ENCODE data around the gene UBL7. TPM values are rescaled to one million over a fixed set of nuclear protein-coding genes. Genes with fewer than 3 reads are reported as not detected.

UBL7 gene
- total RNA-seq, 1 donor from 2014 or later, result 18.6 TPM

- DNase-seq, result no peak
Observed at GRCh38 chr15:74408385-74408784, 52.6 kb downstream of the UBL7 start.

- no peak for DNase-seq
Observed at GRCh38 chr15:74406992-74407705, 53.8 kb downstream of the UBL7 start.

- DNase-seq, result no peak
Observed at GRCh38 chr15:74406517-74406916, 54.4 kb downstream of the UBL7 start.

DNA sequence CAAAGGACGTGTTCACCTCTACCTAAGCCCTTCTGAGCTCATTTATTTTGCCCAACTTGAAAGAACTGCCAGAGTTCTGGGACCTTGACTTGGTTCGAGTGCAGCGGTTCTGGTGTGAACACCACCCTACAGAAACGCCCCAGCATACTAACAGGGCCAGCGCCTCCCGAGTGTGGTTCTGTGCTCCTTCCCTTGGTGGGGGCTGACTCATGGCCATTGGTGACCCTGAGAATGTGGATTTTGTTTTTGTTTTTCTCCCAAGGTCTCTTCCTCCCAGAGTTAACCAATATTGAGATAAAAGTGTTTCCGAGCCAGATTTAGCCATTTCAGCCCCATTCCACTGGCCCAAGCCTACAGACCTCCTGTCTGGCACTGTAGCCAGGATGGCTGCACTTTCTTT is 55.1 kb downstream of the UBL7 start:
- DNase-seq, result no peak

DNA sequence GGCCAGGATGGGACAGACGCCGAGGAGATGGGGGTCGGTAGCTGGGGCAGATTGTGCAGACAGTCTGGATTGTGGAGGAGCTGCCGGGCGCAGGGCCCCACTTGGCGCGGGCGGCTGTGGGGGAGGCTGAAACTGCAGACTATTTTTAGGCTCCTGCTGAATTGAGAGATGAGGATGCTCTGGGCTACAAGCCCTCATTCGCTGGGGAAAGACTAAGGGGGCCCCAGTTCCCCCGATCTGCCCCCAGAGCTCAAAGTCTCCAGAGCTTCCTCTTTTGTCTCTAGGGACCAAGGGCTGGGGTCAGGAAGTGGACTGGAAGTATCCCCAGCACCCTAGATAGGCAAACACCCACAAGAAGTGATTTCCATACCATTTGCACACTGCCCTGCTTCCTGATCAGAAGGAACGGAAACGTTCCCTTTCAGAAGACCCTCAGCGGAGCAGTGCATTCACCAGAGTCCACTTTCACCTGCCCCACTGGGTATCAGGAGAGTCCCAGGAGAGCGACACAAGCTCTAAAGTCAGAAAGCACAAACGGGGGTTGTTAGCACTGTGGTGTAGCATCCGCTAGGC is 56.9 kb downstream of the UBL7 start:
- DNase-seq, result peak; percentile 17

DNA sequence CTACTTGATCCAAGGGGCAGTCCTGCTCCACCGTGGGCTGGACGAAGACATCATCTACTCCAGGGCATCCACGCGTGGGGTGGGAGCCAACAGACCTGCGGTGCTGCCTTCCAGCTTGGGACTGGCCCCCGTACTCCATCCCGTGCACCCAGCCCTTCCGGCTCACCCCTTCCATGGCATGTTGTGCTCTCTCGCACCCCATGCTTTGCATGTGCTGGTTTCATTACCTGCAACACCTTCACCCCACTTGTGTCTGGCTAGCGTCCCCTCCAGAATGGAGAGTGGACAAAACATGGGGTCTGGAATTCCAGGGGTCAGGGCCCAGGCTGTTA is 57.4 kb downstream of the UBL7 start:
- no peak for DNase-seq

DNA sequence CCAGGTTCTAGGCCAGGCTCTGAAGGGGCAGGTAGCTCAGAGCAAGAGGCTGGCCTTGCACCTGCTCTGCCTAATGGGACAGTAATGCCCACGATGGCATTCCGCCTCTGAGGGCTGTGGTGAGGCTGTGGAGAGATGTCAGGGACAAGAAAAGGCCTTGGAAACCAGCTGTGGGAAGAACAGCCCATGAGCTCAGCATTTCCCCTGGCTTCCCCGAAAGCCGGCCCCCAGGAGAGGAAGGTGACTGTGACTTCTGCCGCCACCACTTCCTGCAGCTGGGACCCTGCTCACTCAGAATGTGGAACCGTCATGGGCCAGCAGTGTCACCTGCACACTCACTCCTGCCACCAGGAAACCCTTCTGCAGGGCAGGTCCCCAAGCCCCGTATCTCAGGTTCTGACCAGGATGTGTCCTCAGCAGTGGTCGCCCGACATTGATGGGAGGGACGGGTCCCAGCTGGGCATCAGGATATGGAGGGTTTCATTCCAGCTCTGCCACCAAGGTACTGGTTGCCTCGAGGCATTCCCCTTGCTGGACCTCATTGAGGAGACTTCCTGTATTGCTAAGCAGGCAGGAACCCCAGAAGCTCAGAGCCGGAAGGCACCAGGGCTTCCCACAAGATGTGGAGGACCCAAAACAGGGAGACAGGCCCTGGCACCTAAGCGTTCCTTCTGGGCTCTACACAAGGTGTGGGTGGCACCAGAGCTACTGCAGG is 57.9 kb downstream of the UBL7 start:
- no peak for DNase-seq

- no peak for DNase-seq
Observed at GRCh38 chr15:74402337-74402841, 58.6 kb downstream of the UBL7 start.

DNA sequence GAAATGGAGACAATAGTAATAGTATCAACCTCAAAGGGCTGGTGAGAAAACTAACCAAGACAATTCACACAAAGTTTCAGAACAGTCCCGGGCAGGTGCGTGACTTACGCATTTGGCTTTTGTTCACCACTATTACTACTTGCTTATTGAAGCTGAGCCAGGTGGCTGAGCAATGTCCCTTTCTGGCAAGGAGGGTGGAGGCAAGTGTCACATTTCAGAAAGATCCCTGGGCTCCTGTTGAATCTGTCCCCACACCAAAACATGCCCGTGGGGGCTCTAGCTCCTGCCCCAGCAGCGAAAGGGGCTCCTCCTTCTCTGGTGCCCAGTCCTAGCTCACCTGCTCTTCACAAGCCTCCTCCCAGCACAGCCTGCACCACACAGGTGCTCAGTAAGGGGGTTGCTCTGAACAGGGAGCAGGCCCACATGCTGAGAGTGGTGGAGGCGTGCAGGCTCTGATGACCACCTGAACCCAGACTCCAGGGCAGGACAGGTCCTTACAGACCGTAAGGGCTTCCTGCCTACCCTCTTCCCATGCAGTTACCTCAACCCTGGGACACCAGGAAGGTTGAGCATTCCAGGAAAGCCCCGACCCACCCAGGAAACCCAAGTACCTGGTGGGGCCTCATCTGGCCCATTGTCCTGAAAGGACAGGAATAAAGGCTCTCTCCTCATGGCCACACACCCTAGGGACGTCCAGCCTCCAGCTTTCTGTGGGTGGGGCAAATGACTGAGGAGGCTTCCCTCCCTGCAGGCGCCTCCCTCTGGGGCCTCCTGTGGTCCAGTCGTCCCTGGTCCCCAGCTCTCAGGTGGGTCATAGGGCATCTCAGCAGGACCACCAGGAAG is 59.8 kb downstream of the UBL7 start:
- no peak for DNase-seq

- no peak for DNase-seq
Observed at GRCh38 chr15:74400313-74400860, 60.6 kb downstream of the UBL7 start.

GRCh38 chr15:74399511-74400312 is 61.2 kb downstream of the UBL7 start:
- DNase-seq, result no peak

GRCh38 chr15:74399100-74399499 is 61.9 kb downstream of the UBL7 start:
- no peak for DNase-seq

- no peak for DNase-seq
Observed at GRCh38 chr15:74398183-74398582, 62.8 kb downstream of the UBL7 start.

GRCh38 chr15:74397239-74398068 is 63.5 kb downstream of the UBL7 start:
- DNase-seq, result no peak

- no peak for DNase-seq
Observed at GRCh38 chr15:74396445-74397238, 64.3 kb downstream of the UBL7 start.

DNA sequence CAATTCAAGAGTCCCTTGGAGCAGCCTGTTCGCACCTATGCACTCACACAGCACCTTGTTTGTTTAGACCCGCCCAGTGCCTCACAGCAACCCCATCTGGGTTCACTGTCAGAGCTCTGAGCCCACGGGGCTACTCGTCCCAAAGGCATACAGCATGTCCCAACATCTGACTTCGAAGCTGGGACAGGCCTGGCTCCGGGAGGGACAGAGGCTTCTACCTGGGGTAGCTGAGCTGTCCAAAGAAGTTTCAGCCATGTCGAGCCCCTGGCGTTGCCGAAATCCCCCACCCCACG is 64.9 kb downstream of the UBL7 start:
- no peak for DNase-seq

Measured in skin of body (tissue), 2 donors.